Right hindlimb (tissue), 1 donor: Measurements from ENCODE around the gene MLX.
"Not testable (repeated sequence)": the region's sequence is repeated elsewhere in the genome, so short reads cannot be mapped to it uniquely, and the experiment has no call there.

Experiments
- DNase-seq: peaks from one replicate; pipeline ENCODE4 v3.0.0-alpha.2; 2018

MLX gene

DNA sequence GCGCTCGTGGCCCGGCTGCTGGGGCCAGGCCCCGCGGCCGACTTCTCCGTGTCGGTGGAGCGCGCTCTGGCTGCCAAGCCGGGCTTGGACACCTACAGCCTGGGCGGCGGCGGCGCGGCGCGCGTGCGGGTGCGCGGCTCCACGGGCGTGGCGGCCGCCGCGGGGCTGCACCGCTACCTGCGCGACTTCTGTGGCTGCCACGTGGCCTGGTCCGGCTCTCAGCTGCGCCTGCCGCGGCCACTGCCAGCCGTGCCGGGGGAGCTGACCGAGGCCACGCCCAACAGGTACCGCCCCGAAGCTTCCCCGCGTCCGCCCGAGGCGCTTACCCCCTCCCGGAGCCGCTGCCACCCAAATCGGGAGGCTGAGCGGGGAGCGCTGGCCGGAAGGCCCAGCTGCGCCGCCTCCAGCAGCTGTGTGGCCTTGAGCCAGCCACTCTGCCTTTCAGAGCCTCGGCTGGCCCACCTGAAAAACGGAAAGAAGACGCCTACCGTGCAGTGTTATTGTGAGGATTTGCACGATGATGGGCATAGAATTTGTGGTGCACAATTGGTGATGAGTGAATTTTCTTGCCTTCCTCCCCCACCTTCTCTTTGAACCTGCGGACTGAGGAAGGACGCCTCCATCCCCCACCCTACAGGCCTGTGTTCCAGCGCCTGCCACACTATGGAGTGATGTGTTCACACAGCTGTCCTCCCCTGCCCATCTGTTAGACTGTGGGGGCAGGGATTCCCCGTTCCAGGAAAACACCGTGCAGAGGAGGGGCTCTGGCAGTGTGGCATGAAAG is 30.3 kb upstream of the MLX start:
- DNase-seq: peak; percentile 92

DNA sequence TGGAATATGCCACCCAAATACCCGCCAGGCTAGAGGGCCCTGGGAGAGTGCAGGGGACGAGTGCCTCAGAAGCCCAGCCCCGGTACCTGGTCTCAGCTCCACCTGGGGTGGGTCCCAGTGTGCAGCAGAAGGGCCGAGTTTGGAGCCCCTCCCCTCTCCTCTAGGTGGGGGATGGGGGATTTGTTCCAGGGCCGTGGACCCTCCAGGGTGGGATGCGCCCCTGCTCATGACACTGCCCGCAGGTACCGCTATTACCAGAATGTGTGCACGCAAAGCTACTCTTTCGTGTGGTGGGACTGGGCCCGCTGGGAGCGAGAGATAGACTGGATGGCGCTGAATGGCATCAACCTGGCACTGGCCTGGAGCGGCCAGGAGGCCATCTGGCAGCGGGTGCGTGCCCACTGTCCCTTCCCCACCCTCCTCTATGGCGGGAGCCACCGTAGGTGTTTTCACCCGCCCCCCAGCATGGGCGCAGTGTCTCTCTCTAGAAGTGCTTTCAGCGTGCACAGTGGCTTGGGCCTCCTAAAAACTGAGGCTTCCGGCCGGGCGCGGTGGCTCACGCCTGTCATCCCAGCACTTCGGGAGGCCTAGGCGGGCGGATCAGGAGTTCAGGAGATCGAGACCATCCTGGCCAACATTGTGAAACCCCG is 29.6 kb upstream of the MLX start:
- no peak for DNase-seq

DNA sequence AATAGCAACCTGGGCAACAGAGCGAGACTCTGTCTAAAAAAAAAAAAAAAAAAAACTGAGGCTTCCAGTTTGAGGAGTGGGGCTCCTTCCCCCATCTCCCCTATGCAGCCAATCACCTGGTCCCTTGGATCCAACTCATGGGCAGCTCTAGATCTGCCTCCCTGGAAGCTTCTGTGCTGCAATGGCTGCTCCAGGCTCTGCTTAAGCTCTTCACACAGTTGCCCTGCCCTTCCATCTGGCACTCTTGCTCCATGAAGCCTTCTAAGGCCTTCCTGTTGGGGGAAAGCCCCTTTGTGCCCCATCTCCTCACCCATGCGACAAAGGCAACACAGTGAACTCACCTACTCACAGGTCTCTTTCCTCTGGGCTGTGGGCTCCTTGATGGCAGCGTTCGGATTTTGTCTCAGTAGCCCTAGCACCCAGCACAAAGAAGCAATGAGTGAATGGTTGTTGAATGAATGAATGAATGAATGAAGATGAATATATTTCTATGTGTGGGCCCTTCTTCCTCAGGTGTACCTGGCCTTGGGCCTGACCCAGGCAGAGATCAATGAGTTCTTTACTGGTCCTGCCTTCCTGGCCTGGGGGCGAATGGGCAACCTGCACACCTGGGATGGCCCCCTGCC is 29.0 kb upstream of the MLX start:
- DNase-seq: no peak

DNA sequence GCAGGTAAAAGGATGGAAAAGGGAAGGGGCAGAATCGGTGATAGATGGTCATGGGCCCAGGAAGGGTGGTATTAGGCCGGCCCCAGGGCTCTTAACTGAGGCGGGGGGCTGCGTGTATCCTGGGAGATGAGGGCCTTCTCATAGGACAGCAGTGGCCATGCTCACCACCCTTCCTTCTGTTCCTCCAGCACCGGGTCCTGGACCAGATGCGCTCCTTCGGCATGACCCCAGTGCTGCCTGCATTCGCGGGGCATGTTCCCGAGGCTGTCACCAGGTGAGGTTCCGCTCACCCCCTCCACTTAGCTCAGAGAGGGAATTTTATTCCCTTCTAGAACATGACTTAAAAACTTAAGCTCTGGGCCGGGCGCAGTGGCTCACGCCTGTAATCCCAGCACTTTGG is 28.4 kb upstream of the MLX start:
- no peak for DNase-seq

DNA sequence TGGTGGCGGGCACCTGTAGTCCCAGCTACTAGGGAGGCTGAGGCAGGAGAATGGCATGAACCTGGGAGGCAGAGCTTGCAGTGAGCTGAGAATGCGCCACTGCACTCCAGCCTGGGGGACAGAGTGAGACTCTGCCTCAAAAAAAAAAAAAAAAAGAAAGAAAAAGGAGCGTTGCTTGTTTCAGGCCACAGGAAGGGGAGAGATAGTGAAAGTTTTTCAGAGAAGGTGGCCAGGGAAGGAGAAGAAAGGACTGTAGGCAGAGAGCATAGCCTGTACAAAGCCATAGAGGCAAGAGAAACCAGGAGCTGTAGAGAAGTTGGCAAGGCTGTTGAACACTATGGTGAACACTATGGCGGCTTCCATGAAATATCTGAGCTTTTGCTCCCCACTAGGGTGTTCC is 26.3 kb upstream of the MLX start:
- DNase-seq: not testable (repeated sequence)

DNA sequence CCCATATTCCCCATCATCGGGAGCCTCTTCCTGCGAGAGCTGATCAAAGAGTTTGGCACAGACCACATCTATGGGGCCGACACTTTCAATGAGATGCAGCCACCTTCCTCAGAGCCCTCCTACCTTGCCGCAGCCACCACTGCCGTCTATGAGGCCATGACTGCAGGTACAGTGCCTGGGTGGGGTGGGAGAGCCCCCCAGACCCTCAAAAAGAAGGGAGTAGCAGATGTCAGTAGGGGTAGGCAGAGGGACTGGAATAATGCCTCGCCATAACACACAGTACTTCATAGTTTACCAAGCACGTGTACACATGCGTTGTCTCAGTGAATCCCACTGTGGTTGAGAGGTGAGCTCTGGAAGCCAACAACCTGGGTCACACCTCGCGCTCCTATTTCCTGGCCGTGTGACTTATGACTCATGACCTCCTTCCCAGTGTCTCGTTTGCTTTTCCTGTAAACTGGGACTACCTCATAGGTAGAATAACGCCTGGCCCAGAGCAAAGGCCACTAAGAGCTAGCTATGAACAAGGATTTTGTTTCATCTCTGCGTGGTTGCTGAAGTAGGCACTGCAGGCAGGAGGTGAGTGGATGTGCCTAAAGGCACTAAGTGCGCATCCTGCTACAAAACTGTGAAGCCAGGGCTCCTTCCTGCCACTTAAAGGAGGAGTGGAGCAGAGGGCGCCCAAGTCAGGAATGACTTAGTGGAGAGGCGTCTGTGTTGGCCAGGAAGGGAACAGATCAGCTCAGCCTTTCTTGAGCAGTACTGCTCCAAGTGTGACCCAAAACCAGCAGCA is 25.7 kb upstream of the MLX start:
- no peak for DNase-seq

DNA sequence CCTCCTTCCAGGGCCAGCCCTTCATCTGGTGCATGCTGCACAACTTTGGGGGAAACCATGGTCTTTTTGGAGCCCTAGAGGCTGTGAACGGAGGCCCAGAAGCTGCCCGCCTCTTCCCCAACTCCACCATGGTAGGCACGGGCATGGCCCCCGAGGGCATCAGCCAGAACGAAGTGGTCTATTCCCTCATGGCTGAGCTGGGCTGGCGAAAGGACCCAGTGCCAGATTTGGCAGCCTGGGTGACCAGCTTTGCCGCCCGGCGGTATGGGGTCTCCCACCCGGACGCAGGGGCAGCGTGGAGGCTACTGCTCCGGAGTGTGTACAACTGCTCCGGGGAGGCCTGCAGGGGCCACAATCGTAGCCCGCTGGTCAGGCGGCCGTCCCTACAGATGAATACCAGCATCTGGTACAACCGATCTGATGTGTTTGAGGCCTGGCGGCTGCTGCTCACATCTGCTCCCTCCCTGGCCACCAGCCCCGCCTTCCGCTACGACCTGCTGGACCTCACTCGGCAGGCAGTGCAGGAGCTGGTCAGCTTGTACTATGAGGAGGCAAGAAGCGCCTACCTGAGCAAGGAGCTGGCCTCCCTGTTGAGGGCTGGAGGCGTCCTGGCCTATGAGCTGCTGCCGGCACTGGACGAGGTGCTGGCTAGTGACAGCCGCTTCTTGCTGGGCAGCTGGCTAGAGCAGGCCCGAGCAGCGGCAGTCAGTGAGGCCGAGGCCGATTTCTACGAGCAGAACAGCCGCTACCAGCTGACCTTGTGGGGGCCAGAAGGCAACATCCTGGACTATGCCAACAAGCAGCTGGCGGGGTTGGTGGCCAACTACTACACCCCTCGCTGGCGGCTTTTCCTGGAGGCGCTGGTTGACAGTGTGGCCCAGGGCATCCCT is 23.5 kb upstream of the MLX start:
- DNase-seq: peak; percentile 61

DNA sequence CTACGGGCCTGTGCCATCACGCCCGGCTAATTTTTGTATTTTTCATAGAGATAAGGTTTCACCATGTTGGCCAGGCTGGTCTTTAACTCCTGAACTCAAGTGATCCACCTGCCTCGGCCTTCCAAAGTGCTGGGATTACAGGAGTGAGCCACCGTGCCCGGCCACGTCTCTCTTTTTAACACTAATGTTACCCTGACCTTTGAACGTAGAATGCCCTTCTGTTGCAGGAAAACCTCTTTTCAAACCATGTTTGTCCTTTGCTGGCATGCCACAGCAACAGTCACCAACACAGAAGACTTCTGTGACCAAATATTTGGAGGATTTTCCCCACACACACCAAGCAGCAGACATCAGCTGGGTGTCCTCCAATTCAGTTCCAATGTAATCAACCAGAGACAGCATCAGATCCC is 22.0 kb upstream of the MLX start:
- DNase-seq: no peak

DNA sequence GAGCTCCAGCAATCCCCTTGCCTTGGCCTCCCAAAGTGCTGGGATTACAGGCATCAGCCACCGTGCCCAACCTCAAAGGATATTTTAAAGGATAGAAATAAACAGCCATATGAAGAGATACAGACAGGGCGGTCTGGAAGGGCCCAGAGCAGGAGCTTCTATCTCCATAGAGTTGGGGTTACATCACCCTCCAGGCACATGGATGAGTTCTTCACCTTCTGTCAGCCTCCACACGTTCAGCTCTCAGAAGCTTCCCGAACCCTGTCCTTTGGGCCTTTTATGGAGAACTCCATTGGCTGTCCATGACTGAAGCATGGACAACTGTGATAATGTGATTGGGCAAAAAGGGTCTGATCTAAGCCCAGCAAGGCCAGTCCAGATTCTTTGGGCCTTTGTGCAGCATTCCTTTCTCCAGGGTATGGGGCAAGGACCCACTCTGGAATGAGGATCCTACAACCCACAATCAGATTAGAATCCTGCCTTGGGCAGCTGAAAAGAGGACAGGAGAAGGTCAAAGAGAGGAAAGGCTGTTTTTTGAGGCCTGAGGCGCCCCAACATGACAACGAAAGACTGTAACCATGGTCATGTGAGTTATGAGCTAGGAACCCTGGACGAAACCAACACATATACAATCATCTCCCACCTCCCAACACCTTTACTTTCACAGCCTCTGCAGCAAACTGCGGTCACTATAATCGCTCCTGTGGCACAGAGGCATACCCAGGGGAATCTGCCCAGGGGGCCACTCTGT is 21.0 kb upstream of the MLX start:
- not testable (repeated sequence) for DNase-seq

DNA sequence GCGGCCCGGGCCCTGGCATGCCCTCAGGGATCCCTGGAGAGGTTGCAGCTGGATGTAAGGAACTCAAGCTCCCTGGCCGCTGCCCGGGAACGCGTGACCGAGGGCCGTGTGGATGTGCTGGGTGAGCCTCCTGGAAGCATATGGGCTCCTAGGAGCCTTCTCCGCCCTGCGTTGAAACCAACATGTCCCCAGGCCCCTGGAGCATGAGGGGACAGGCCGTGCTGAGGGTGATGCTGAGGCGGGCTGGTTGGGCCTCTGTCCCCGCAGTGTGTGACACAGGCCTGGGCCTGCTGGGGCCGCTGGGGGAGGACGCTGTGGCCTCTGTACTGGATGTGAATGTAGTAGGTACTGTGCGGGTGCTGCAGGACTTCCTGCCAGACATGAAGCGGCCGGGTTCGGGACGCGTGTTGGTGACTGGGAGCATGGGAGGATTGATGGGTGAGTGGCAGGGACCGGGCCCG is 19.9 kb upstream of the MLX start:
- no peak for DNase-seq

DNA sequence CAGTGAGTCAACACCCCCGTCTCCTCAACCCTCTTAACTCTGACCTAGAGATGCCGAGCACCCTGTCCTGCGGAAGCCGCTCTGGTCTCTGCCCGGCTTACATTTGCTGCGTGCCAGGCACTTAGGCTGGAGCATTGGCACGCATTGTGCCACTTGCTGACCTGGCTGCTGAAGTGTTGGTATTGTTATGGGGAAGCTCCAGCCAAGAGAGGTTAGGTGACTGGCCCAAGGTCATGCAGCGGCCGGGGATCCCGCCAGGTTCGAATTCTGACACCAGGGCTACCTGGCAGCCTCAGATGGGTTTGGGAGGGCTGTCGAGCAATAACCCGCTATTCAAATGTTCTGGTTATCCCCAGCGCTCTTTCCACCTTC is 19.2 kb upstream of the MLX start:
- DNase-seq: no peak

DNA sequence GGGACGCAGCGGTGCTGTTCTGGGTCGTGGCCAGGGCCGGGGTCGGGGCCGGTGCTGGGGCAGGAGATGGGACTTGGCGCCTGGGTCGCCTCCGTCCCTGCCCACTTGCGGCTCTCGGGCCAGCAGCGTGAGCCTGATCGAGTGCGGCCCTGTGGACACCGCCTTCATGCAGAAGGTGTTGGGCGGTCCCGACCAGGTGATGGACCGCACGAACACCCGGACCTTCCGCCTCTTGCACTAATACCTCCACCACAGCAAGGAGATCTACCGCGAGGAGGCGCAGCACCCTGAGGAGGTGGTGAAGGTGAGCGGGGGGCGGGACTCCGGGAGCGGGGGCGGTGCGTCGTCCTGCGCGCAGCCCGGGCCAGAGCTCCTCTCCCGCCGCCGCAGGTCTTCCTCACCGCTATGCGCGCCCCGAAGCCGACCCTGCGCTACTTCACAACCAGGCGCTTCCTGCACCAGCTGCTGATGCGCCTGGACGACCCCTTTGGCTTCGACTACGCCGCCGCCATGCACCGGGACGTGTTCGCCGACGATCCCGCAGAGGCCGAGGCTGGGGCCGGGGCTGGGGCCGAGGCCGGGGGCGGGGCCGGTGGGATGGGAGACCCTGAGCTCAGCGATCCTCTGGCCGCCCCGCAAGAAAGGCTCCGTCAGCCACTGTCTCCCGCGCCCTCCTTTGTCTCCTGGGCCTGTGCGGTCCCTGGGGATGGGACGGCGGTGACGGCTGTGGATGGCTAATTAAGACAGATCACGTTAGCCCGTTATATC is 18.6 kb upstream of the MLX start:
- DNase-seq: peak; percentile 75

DNA sequence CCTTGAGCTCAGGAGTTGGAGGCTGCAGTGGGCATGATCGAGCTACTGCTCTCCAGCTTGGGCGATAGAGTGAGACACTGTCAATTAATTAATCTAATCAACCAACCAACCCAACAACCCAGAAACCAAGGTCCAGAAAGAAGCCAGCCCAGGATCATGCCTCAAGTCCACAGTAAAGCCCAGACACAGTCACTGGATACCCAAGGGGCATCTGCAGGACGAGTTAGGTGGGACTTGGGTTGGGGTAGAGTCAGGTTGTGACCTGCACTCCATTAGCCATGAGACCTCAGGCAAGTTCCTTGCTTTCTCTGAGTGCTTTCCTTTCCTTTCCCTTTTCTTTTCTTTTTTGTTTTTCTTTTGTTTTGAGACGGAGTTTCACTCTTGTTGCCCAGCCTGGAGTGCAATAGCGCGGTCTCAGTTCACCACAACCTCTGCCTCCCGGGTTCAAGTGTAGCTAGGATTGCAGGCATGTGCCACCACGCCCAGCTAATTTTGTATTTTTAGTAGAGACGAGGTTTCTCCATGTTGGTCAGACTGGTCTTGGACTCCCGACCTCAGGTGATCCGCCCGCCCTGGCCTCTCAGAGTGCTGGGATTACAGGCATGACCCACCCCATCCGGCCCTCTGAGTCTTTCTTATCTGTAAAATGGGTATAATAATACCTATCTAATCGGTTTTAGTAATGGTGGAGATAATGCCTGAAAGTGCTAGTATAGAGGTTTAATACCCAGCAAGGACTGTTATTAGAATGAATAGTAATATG is 17.7 kb upstream of the MLX start:
- no peak for DNase-seq

DNA sequence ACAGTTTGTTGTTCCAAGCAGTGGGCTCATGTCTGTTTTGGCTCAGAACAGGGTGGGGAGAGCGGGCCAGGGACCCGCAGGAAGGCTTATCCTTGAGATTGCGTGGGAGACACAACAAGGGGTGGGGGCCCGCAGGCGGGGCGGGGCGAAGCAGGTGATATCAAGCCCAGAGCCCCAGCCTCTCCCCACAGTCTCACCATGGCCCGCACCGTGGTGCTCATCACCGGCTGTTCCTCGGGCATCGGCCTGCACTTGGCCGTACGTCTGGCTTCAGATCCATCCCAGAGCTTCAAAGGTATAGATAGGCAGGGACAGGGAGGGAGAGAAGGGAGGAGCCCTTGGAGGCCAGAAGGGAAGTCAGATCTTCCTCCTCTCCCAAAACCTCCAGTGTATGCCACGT is 14.2 kb upstream of the MLX start, which contains the start of gene HSD17B1:
TSS of gene HSD17B1 (plus strand) at position 188 of the 400 bp plus-strand sequence. CDS start at position 199, 11 bp downstream.
- not testable (repeated sequence) for DNase-seq

DNA sequence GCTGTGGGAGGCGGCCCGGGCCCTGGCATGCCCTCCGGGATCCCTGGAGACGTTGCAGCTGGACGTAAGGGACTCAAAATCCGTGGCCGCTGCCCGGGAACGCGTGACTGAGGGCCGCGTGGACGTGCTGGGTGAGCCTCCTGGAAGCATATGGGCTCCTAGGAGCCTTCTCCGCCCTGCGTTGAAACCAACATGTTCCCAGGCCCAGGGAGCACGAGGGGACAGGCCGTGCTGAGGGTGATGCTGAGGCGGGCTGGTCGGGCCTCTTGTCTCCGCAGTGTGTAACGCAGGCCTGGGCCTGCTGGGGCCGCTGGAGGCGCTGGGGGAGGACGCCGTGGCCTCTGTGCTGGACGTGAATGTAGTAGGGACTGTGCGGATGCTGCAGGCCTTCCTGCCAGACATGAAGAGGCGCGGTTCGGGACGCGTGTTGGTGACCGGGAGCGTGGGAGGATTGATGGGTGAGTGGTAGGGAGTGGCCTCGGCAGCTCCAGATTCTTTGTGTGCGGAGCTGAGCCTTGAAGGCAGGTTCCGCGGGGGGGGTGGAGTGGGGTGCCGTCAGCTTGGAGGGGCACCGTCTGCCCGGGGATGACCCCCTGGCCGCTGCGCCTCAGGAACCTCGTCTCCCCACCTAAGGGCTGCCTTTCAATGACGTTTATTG is 13.6 kb upstream of the MLX start:
- no peak for DNase-seq

DNA sequence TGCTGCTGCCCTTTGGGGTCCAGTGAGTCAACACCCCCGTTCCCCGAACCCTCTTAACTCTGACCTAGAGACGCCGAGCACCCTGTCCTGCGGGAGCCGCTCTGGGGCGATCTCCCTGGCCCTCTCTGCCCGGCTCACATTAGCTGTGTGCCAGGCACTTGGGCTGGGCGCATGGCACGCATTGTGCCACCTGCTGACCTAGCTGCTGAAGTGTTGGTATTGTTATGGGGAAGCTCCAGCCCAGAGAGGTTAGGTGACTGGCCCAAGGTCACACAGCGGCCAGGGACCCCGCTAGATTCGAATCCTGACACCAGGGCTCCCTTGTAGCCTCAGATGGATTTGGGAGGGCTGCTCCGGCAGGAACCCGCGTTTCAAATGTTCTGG is 13.0 kb upstream of the MLX start:
- DNase-seq: no peak

DNA sequence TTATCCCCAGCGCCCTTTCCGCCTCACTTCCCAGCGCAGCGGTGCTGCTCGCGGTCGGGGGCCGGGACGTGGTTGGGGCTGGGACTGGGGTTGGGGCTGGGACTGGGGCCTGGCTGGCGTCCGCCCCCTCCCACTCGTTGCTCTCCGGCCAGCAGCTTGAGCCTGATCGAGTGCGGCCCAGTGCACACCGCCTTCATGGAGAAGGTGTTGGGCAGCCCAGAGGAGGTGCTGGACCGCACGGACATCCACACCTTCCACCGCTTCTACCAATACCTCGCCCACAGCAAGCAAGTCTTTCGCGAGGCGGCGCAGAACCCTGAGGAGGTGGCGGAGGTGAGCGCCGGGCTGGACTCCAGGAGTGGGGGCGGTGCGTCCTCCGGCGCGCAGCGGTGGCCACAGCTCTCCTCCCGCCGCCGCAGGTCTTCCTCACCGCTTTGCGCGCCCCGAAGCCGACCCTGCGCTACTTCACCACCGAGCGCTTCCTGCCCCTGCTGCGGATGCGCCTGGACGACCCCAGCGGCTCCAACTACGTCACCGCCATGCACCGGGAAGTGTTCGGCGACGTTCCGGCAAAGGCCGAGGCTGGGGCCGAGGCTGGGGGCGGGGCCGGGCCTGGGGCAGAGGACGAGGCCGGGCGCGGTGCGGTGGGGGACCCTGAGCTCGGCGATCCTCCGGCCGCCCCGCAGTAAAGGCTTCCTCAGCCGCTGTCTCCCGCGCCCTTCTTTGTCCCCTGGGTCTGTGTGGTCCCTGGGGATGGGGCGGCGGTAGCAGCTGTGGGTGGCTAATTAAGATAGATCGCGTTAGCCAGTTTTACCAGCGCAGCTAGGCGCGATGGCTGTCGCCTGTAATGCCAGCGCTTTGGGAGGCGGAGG is 12.4 kb upstream of the MLX start:
- peak; percentile 95 for DNase-seq

DNA sequence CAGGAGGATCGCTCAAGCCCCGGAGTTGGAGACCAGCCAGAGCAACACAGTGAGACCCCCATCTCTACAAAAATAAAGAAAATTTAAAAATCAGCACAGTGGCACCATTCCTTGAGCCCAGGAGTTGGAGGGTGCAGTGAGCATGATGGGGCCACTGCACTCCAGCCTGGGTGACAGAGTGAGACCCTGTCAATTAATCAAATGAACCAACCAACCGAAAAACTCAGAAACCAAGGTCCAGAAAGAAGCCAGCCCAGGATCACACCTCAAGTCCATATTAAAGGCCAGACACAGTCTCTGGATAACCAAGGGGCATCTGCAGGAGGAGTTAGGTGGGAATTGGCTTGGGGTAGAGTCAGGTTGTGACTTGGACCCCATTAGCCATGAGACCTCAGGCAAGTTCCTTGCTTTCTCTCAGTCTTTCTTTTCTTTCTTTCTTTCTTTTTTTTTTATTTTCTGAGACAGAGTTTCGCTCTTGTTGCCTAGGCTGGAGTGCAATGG is 11.7 kb upstream of the MLX start:
- DNase-seq: no peak
